K562 (cell line): ENCODE data around the gene ZFAND2B. TPM values are rescaled to one million over a fixed set of nuclear protein-coding genes. Genes with fewer than 3 reads are reported as not detected.

Experiments used
- ATAC-seq: fragments of 200-7000 bp; cut with Tn5 transposase; 3 replicates; pipeline ENCODE4 v1.9.1; 2020; ENCODE audit warnings: moderate library complexity
- BruUV-seq: library from RNA; stranded (reverse); fragments of 400-500 nt; replicated peaks from 2 replicates; lab custom pipeline; 2021; lab: Mats Ljungman, UMichigan
- CTCF ChIA-PET: fragments of 300-600 bp; formaldehyde crosslinking; extraction: SDS; loops from one replicate; lab custom pipeline; 2021; ENCODE audit warnings: low intra/inter-chr PET ratio; lab: Yijun Ruan, JAX
- POLR2A ChIA-PET: fragments of 300-600, 350-650 bp; sonication (Branson Sonifier 250); formaldehyde crosslinking; extraction: SDS; loops from one replicate; lab custom pipeline; 2021; ENCODE audit warnings: antibody characterized with exemption, inconsistent platforms; lab: Yijun Ruan, JAX
- DNase-seq, 4 experiments: peaks; one replicate each; pipeline versions ENCODE4 v3.0.0 to v3.0.0-alpha.2; 2011 to 2018; ENCODE audit warnings: low spot score in 3 of 4, mixed read lengths in 3 of 4; ENCODE audit errors: extremely low read depth in 1 of 4
- FAIRE-seq: peaks from 2 replicates; lab custom pipeline; 2011; peaks lifted over from hg19 to GRCh38; lab: Jason Lieb, UNC
- H2AFZ ChIP-seq: 2 replicates; pipeline ENCODE4 v1.6.0; 2011; ENCODE audit warnings: low read depth, low read length, control low read depth, inconsistent platforms
- H3K27ac ChIP-seq: fragments of 200-600 bp; 3 replicates; pipeline ENCODE4 v1.8.0; 2011; ENCODE audit warnings: low read depth, mild to moderate bottlenecking, control low read depth, inconsistent platforms, low read length, moderate library complexity, mixed read lengths; ENCODE audit errors: extremely low read depth
- H3K27me3 ChIP-seq, 2 experiments: fragments of 300-600 bp in 1 of 2; 2 replicates in 1 of 2; 3 replicates in 1 of 2; pipeline versions ENCODE4 v1.6.0 to v1.8.0; 2011; ENCODE audit warnings: inconsistent platforms in 2 of 2, low read length in 2 of 2, mild to moderate bottlenecking in 1 of 2, mixed read lengths in 1 of 2, moderate library complexity in 1 of 2; ENCODE audit not compliant: control insufficient read depth in 2 of 2, insufficient read depth in 2 of 2
- H3K36me3 ChIP-seq: fragments of 300-600 bp; 3 replicates; pipeline ENCODE4 v1.8.0; 2011; ENCODE audit warnings: mild to moderate bottlenecking, low read length, inconsistent platforms; ENCODE audit not compliant: control insufficient read depth, insufficient read depth
- H3K4me1 ChIP-seq, 2 experiments: fragments of 200-600 bp in 1 of 2; replicated peaks in 1 of 2; 2 replicates in 1 of 2; 3 replicates in 1 of 2; pipeline versions ENCODE4 v1.5.1 to v1.8.0; 2011; ENCODE audit warnings: inconsistent platforms in 2 of 2, low read length in 2 of 2, mild to moderate bottlenecking in 1 of 2, mixed read lengths in 1 of 2, moderate library complexity in 1 of 2; ENCODE audit not compliant: control insufficient read depth in 2 of 2, insufficient read depth in 2 of 2
- H3K4me2 ChIP-seq: 2 replicates; pipeline ENCODE4 v1.6.1; 2011; ENCODE audit warnings: low read length, control low read depth, inconsistent platforms, mixed read lengths; ENCODE audit not compliant: insufficient read depth
- H3K4me3 ChIP-seq: fragments of 200-600 bp; sonication (generic), shearing (Covaris generic); 2 replicates; pipeline ENCODE4 v1.5.1; 2016; ENCODE audit warnings: control low read depth, inconsistent platforms
- H3K79me2 ChIP-seq: fragments of 200-600 bp; 3 replicates; pipeline ENCODE4 v1.8.0; 2011; ENCODE audit warnings: low read length, inconsistent platforms; ENCODE audit not compliant: control insufficient read depth, insufficient read depth
- H3K9ac ChIP-seq, 2 experiments: 2 replicates each; pipeline versions ENCODE4 v1.6.0 to v1.6.1; 2011; ENCODE audit warnings: low read depth in 2 of 2, low read length in 2 of 2, control low read depth in 1 of 2, inconsistent platforms in 1 of 2, mild to moderate bottlenecking in 1 of 2, mixed read lengths in 1 of 2; ENCODE audit not compliant: insufficient read depth in 1 of 2
- H3K9me1 ChIP-seq: one replicate; pipeline ENCODE4 v1.6.0; 2011; ENCODE audit warnings: inconsistent platforms, mild to moderate bottlenecking, low read length, moderate library complexity; ENCODE audit not compliant: control insufficient read depth, insufficient read depth
- H3K9me3 ChIP-seq: replicated peaks from 2 replicates; pipeline ENCODE4 v1.5.1; 2011; ENCODE audit warnings: low read depth, low read length, inconsistent platforms; ENCODE audit not compliant: control insufficient read depth, insufficient read depth
- H4K20me1 ChIP-seq: replicated peaks from 2 replicates; pipeline ENCODE4 v1.6.1; 2011; ENCODE audit warnings: low read length, inconsistent platforms, mixed read lengths; ENCODE audit not compliant: control insufficient read depth, insufficient read depth
- ARID2 ChIP-seq: fragments of 450-650 bp; IDR thresholded peaks from 2 replicates; pipeline ENCODE4 v1.6.1; 2017; ENCODE audit warnings: antibody characterized with exemption, mild to moderate bottlenecking
- ATF2 ChIP-seq: sonication (generic); formaldehyde crosslinking; IDR thresholded peaks from 2 replicates; pipeline ENCODE4 v1.8.1; 2022; ENCODE audit warnings: missing genetic modification reagents
- MCM5 ChIP-seq: fragments of 450-650 bp; IDR thresholded peaks from 2 replicates; pipeline ENCODE4 v1.6.1; 2016; ENCODE audit warnings: low read depth
- MITF ChIP-seq: IDR thresholded peaks from 2 replicates; pipeline ENCODE4 v1.6.1; 2014; ENCODE audit warnings: antibody characterized with exemption
- NFE2 ChIP-seq: IDR thresholded peaks from 2 replicates; pipeline ENCODE4 v1.6.1; 2014; ENCODE audit warnings: antibody characterized with exemption, low read depth
- NFIC ChIP-seq: fragments of 450-650 bp; IDR thresholded peaks from 2 replicates; pipeline ENCODE4 v1.6.1; 2017; ENCODE audit warnings: mild to moderate bottlenecking, inconsistent platforms
- NR3C1 ChIP-seq: sonication (generic); formaldehyde crosslinking; IDR thresholded peaks from 2 replicates; pipeline ENCODE4 v1.8.1; 2022; ENCODE audit warnings: missing genetic modification reagents
- RB1 ChIP-seq: fragments of 450-650 bp; IDR thresholded peaks from 2 replicates; pipeline ENCODE4 v1.6.1; 2017; ENCODE audit warnings: low read depth, mild to moderate bottlenecking
- ZC3H4 ChIP-seq: sonication (generic); formaldehyde crosslinking; IDR thresholded peaks from 2 replicates; pipeline ENCODE4 v1.9.0; 2021; ENCODE audit warnings: missing genetic modification reagents, borderline replicate concordance
- ZNF41 ChIP-seq: fragments of 250-450 bp; sonication (Bioruptor Pico); conservative IDR thresholded peaks from 2 replicates; pipeline ENCODE4 v1.4.0; 2020; ENCODE audit warnings: mild to moderate bottlenecking
- ZNF740 ChIP-seq, 3 experiments: fragments of 200-800 bp in 1 of 3; sonication (Bioruptor generic) in 1 of 3; sonication (generic) in 1 of 3; formaldehyde crosslinking in 1 of 3; IDR thresholded peaks; 2 replicates each; pipeline versions ENCODE4 v1.6.1 to v1.8.0; 2016 to 2022; ENCODE audit warnings: mild to moderate bottlenecking in 2 of 3, missing compliant biosample characterization in 2 of 3, missing genetic modification characterization in 2 of 3, missing genetic modification reagents in 1 of 3
- WGBS: fragments of 100-300 bp; shearing (Covaris generic); methylation state at CpG from one replicate; pipeline ENCODE4 v1.1.6; 2016; ENCODE audit warnings: low coverage, mixed read lengths; ENCODE audit not compliant: insufficient coverage; ENCODE audit errors: missing lambda C conversion rate; 5-methylcytosine and 5-hydroxymethylcytosine counted together
- in situ Hi-C: fragments of 300-500 bp; cut with MboI; formaldehyde crosslinking; loops from 4 replicates; pipeline ENCODE4 v1.15.0; 2018; ENCODE audit warnings: inconsistent platforms, mixed read lengths
- intact Hi-C: fragments of 100-400 bp; cut with micrococcal nuclease; formaldehyde crosslinking; loops from 2 replicates; pipeline ENCODE4 v1.14.2; 2022
- polyA plus RNA-seq, 8 experiments: library from polyadenylated mRNA; depleted of rRNA in 4 of 8; stranded (reverse) in 5 of 8; unstranded in 3 of 8; fragments of >200 nt; fragmentation: Nextera tagmentation in 2 of 8; fragmentation: Illumina TruSeq in 1 of 8; extraction: Ambion mirVana in 2 of 8; extraction: Trizol in 1 of 8; gene quantifications; 2 replicates each; pipeline versions ENCODE4 v1.2.1 to v1.2.3, GENCODE V29; 2011 to 2014; ENCODE audit warnings: inconsistent platforms in 1 of 8, missing spikeins in 1 of 8
- total RNA-seq, 7 experiments: library from RNA; depleted of rRNA in 6 of 7; stranded (reverse); fragments of >200 nt in 6 of 7; fragmentation: Illumina TruSeq in 2 of 7; extraction: Trizol in 2 of 7; gene quantifications; 2 replicates each; pipeline versions ENCODE4 v1.2.1 to v1.2.3, GENCODE V29; 2011 to 2021; ENCODE audit warnings: low replicate concordance in 1 of 7

The ZFAND2B gene
- total and polyA plus RNA-seq, 9 of the 15 experiments (the other 6 are each of a cell fraction or from before 2014, with no cell fraction given): 9.9 to 33.3 (median 26.1) TPM

- Histone ChIP-seq H3K36me3 (peaks cover 17% of the 10 kb centered on the region; the same call in 2 of the 3 replicates), H3K4me1 (peaks cover 4 to 6% of the 10 kb centered on the region in 2 experiments; a peak in 3 of 5 replicates), H3K4me2 (no peak overlapping the region), H3K9ac (no peak overlapping the region; a peak in 1 of 4 replicates), H3K27ac (no peak overlapping the region), H3K4me3 (no peak overlapping the region), H3K9me1 (no peaks in the 10 kb centered on the region), H3K27me3 (no peaks in the 10 kb centered on the region), H4K20me1 (no peaks in the 10 kb centered on the region), H3K9me3 (no peaks in the 10 kb centered on the region), H3K79me2 (no peaks in the 10 kb centered on the region), H2AFZ (no peak overlapping the region)
- CTCF ChIA-PET: no interaction called here
- in situ Hi-C loops: no loop called here
- POLR2A ChIA-PET: no interaction called here
- no TSS peak for BruUV-seq
- peak; percentile 67 for TF ChIP-seq NFIC
- no peak for TF ChIP-seq NFE2
- FAIRE-seq (no peak), ATAC-seq (no peak), DNase-seq (no peak)
- intact Hi-C loops: no loop called here
Observed at GRCh38 chr2:219168932-219169331, 37.6 kb upstream of the ZFAND2B start.

GRCh38 chr2:219169930-219170654, 36.5 kb upstream of the ZFAND2B start, which contains the start of gene SLC23A3:
SLC23A3 (minus strand) TSS chr2:219170029; CDS start chr2:219169984, 45 bp downstream.
- H3K4me2 ChIP-seq: no peak within 1 kb of the TSS
- POLR2A ChIA-PET: interaction anchor here (0.6 kb wide), 3 partner anchors 13 to 102 kb away, joined by 3 read pairs; no protein-coding TSS in a partner anchor
- peaks cover 4% of the 10 kb centered on the region in 2 experiments; a peak in 3 of 5 replicates for H3K4me1 ChIP-seq
- no peaks in the 10 kb centered on the region for H3K9me3 ChIP-seq
- peaks cover 28% of the 10 kb centered on the region; the same call in 2 of the 3 replicates for H3K36me3 ChIP-seq
- DNase-seq (no peak), FAIRE-seq (no peak), ATAC-seq (no peak)
- H4K20me1 ChIP-seq: no peaks in the 10 kb centered on the region
- peak within 1 kb of the TSS in 1 of 2 experiments; percentile 4; a peak in 1 of 4 replicates for H3K9ac ChIP-seq
- in situ Hi-C loops (loop anchor here (5.0 kb wide), 2 partner anchors 37 to 122 kb away; partner anchors contain the start of gene ZFAND2B), intact Hi-C loops (no loop called here)
- no peak within 1 kb of the TSS for H3K4me3 ChIP-seq
- 59% methylated on average over 8 of the region's 10 CpGs for WGBS
- no peak within 1 kb of the TSS for H3K27ac ChIP-seq
- CTCF ChIA-PET: interaction anchor here (0.9 kb wide), 1 partner anchor 124 kb away, joined by 3 read pairs; no protein-coding TSS in a partner anchor
- H2AFZ ChIP-seq: no peak within 1 kb of the TSS
- H3K79me2 ChIP-seq: no peaks in the 10 kb centered on the region
- no TSS peak for BruUV-seq
- H3K9me1 ChIP-seq: no peaks in the 10 kb centered on the region
- no peaks in the 10 kb centered on the region for H3K27me3 ChIP-seq
- TF ChIP-seq RB1 (no peak), MITF (no peak), ZNF41 (CRISPR knock-in tag) (no peak), NR3C1 (CRISPR knock-in tag) (no peak), ZNF740 (CRISPR knock-in tag; IDR thresholded peaks at IDR 0.05) (no peak), ZNF740 (tag; IDR thresholded peaks at IDR 0.05) (no peak), ATF2 (CRISPR knock-in tag) (no peak), ARID2 (no peak), ZC3H4 (CRISPR knock-in tag) (no peak), MCM5 (no peak)
